Measurements from ENCODE around the gene ZIC4.

DNA sequence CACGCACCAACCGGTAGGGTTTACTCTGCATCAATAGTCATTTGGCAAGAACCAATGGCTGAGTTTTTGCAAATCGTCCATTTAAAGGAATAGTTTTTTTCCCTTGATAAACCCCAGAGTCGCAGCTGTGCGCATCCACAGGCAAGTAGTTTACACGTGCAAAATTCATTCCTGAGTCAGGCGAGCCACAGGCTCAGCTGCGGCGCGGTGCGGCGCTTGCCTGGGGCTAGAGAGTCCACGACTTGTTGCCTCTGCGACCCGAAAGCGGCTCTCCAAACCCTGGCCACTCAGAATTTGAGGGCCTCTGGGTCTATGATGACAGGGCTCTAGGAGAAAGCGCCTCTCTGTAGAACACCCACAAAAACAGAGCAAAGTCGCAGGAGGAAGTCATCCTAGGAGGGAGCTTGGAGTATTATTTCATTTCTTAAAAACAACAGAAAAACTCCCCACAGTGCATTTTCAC, 36.7 kb downstream of the ZIC4 start:
- no peak for TF ChIP-seq EP300 (IDR thresholded peaks at IDR 0.05; ENCODE audit: borderline replicate concordance in 1 of 2, control insufficient read depth in 1 of 2, low read depth in 2 of 2, low read length in 2 of 2)
- no peak for TF ChIP-seq GABPA (IDR thresholded peaks at IDR 0.05; ENCODE audit: low read depth)
- no peak for TF ChIP-seq SIN3A (IDR thresholded peaks at IDR 0.05; ENCODE audit: low read depth, low read length)
- TF ChIP-seq, protein P1, sequence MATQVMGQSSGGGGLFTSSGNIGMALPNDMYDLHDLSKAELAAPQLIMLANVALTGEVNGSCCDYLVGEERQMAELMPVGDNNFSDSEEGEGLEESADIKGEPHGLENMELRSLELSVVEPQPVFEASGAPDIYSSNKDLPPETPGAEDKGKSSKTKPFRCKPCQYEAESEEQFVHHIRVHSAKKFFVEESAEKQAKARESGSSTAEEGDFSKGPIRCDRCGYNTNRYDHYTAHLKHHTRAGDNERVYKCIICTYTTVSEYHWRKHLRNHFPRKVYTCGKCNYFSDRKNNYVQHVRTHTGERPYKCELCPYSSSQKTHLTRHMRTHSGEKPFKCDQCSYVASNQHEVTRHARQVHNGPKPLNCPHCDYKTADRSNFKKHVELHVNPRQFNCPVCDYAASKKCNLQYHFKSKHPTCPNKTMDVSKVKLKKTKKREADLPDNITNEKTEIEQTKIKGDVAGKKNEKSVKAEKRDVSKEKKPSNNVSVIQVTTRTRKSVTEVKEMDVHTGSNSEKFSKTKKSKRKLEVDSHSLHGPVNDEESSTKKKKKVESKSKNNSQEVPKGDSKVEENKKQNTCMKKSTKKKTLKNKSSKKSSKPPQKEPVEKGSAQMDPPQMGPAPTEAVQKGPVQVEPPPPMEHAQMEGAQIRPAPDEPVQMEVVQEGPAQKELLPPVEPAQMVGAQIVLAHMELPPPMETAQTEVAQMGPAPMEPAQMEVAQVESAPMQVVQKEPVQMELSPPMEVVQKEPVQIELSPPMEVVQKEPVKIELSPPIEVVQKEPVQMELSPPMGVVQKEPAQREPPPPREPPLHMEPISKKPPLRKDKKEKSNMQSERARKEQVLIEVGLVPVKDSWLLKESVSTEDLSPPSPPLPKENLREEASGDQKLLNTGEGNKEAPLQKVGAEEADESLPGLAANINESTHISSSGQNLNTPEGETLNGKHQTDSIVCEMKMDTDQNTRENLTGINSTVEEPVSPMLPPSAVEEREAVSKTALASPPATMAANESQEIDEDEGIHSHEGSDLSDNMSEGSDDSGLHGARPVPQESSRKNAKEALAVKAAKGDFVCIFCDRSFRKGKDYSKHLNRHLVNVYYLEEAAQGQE (IDR thresholded peaks at IDR 0.05; ENCODE audit: low read depth, low read length): no peak

Data from GM12878 (cell line).